GM23338 (cell line): ENCODE measurements around the gene TMBIM6. TPM values are rescaled to one million over a fixed set of nuclear protein-coding genes. Genes with fewer than 3 reads are reported as not detected.

Experiments used
- ATAC-seq: fragments of 200-7000 bp; cut with Tn5 transposase; 3 replicates; pipeline ENCODE4 v1.9.1; 2020
- DNase-seq: peaks from one replicate; pipeline ENCODE4 v3.0.0-alpha.2; 2015; ENCODE audit warnings: low spot score
- H2AFZ ChIP-seq: fragments of 200-600 bp; sonication (generic); 2 replicates; pipeline ENCODE4 v1.8.0; 2016; ENCODE audit warnings: antibody characterized with exemption, mild to moderate bottlenecking, moderate library complexity
- H3F3A ChIP-seq: fragments of 200-600 bp; sonication (generic); replicated peaks from 2 replicates; pipeline ENCODE4 v1.8.0; 2017; ENCODE audit warnings: antibody characterized with exemption, mixed run types, low read depth
- H3K27ac ChIP-seq: fragments of 200-600 bp; sonication (generic); 2 replicates; pipeline ENCODE4 v1.6.1; 2016; ENCODE audit warnings: low read depth
- H3K27me3 ChIP-seq: fragments of 200-600 bp; sonication (generic); 2 replicates; pipeline ENCODE4 v1.8.0; 2016; ENCODE audit warnings: mild to moderate bottlenecking, mixed run types, moderate library complexity; ENCODE audit not compliant: insufficient read depth
- H3K36me3 ChIP-seq: fragments of 200-600 bp; sonication (generic); 2 replicates; pipeline ENCODE4 v1.8.0; 2016; ENCODE audit warnings: mild to moderate bottlenecking; ENCODE audit not compliant: insufficient read depth
- H3K4me1 ChIP-seq: fragments of 200-600 bp; sonication (generic); 2 replicates; pipeline ENCODE4 v1.8.0; 2016; ENCODE audit warnings: mild to moderate bottlenecking, moderate library complexity; ENCODE audit not compliant: insufficient read depth
- H3K4me2 ChIP-seq: fragments of 200-600 bp; sonication (generic); 2 replicates; pipeline ENCODE4 v1.7.1; 2017; ENCODE audit warnings: mixed run types
- H3K4me3 ChIP-seq: fragments of 200-600 bp; sonication (generic); 2 replicates; pipeline ENCODE4 v1.6.1; 2016; ENCODE audit warnings: mixed run types
- H3K79me2 ChIP-seq: fragments of 200-600 bp; sonication (generic); replicated peaks from 2 replicates; pipeline ENCODE4 v1.8.0; 2017; ENCODE audit warnings: mild to moderate bottlenecking; ENCODE audit not compliant: insufficient read depth
- H3K9me2 ChIP-seq: fragments of 200-600 bp; sonication (generic); 2 replicates; pipeline ENCODE4 v1.8.0; 2017; ENCODE audit not compliant: insufficient read depth
- H4K20me1 ChIP-seq: fragments of 200-600 bp; sonication (generic); replicated peaks from 2 replicates; pipeline ENCODE4 v1.8.0; 2017; ENCODE audit warnings: mild to moderate bottlenecking; ENCODE audit not compliant: insufficient read depth
- H3K27ac Mint-ChIP-seq: 2 replicates; pipeline ENCODE4 v1.8.0; 2020; ENCODE audit warnings: inconsistent platforms, mild to moderate bottlenecking, moderate library complexity, mixed read lengths
- H3K27me3 Mint-ChIP-seq: 3 replicates; pipeline ENCODE4 v1.8.0; 2022; ENCODE audit warnings: low read depth, mild to moderate bottlenecking, moderate library complexity, mixed read lengths, inconsistent platforms; ENCODE audit not compliant: insufficient read depth, poor library complexity
- H3K36me3 Mint-ChIP-seq: 3 replicates; pipeline ENCODE4 v1.8.0; 2021; ENCODE audit warnings: low read depth, mild to moderate bottlenecking, inconsistent platforms, moderate library complexity, mixed read lengths
- H3K4me1 Mint-ChIP-seq: 3 replicates; pipeline ENCODE4 v1.8.0; 2020; ENCODE audit warnings: mild to moderate bottlenecking, inconsistent platforms, mixed read lengths
- H3K4me3 Mint-ChIP-seq: 3 replicates; pipeline ENCODE4 v1.8.0; 2021; ENCODE audit warnings: moderate library complexity, mild to moderate bottlenecking, inconsistent platforms, mixed read lengths
- H3K9me3 Mint-ChIP-seq: 3 replicates; pipeline ENCODE4 v1.8.0; 2020; ENCODE audit warnings: moderate library complexity, mild to moderate bottlenecking, inconsistent platforms, mixed read lengths
- CREB1 ChIP-seq: fragments of 250-450 bp; sonication (Bioruptor Pico); IDR thresholded peaks from 2 replicates; pipeline ENCODE4 v1.5.0; 2020; ENCODE audit warnings: low read depth, mild to moderate bottlenecking, moderate library complexity
- CTCF ChIP-seq, 2 experiments: fragments of 200-600 bp in 1 of 2; sonication (generic) in 1 of 2; conservative IDR thresholded peaks; 2 replicates each; pipeline versions ENCODE4 v1.5.1 to v1.6.1; 2016 to 2017; ENCODE audit warnings: antibody characterized with exemption in 2 of 2, low read depth in 2 of 2, mild to moderate bottlenecking in 2 of 2, moderate library complexity in 1 of 2
- EZH2 ChIP-seq: fragments of 200-600 bp; sonication (generic); IDR thresholded peaks from one replicate; pipeline ENCODE4 v1.8.0; 2017; ENCODE audit warnings: antibody characterized with exemption, mild to moderate bottlenecking, low read depth; ENCODE audit not compliant: unreplicated experiment
- EZH2phosphoT487 ChIP-seq: fragments of 200-600 bp; sonication (generic); IDR thresholded peaks from one replicate; pipeline ENCODE4 v1.8.1; 2018; ENCODE audit warnings: antibody characterized with exemption; ENCODE audit not compliant: unreplicated experiment
- JUNB ChIP-seq: IDR thresholded peaks from one replicate; pipeline ENCODE4 v1.6.1; 2016; ENCODE audit warnings: antibody characterized with exemption; ENCODE audit not compliant: unreplicated experiment
- NANOG ChIP-seq: IDR thresholded peaks from 2 replicates; pipeline ENCODE4 v1.6.1; 2016; ENCODE audit warnings: antibody characterized with exemption, borderline replicate concordance
- POLR2AphosphoS5 ChIP-seq: IDR thresholded peaks from 2 replicates; pipeline ENCODE4 v1.6.1; 2016; ENCODE audit warnings: antibody characterized with exemption, low read depth
- STAT1 ChIP-seq: IDR thresholded peaks from one replicate; pipeline ENCODE4 v1.6.1; 2016; ENCODE audit warnings: antibody characterized with exemption; ENCODE audit not compliant: unreplicated experiment
- ZNF114 ChIP-seq: fragments of 250-450 bp; sonication (Bioruptor Pico); IDR thresholded peaks from 2 replicates; pipeline ENCODE4 v1.5.0; 2020; ENCODE audit warnings: mild to moderate bottlenecking, moderate library complexity
- ZNF331 ChIP-seq: fragments of 250-450 bp; sonication (Bioruptor Pico); IDR thresholded peaks from 2 replicates; pipeline ENCODE4 v1.5.0; 2020; ENCODE audit warnings: low read depth, mild to moderate bottlenecking, moderate library complexity
- polyA plus RNA-seq: library from polyadenylated mRNA; unstranded; fragments of >200 nt; fragmentation: Nextera tagmentation; extraction: Ambion mirVana; gene quantifications from 2 replicates; pipeline ENCODE4 v1.2.1, GENCODE V29; 2016
- total RNA-seq: library from RNA; depleted of rRNA; stranded (reverse); fragments of >200 nt; shearing (Covaris generic); gene quantifications from 2 replicates; pipeline ENCODE4 v1.2.3, GENCODE V29; 2014
- TF ChIP-seq, protein P1 (sequence below): fragments of 250-450 bp; sonication (Bioruptor Pico); IDR thresholded peaks from 2 replicates; pipeline ENCODE4 v1.5.0; 2020; ENCODE audit warnings: mild to moderate bottlenecking, moderate library complexity
- TF ChIP-seq, protein P2 (sequence below): IDR thresholded peaks from one replicate; pipeline ENCODE4 v1.6.1; 2018; ENCODE audit warnings: antibody characterized with exemption; ENCODE audit not compliant: unreplicated experiment
- TF ChIP-seq, protein P3 (sequence below): IDR thresholded peaks from 2 replicates; pipeline ENCODE4 v1.6.1; 2016; ENCODE audit warnings: antibody characterized with exemption

Gene TMBIM6
- total and polyA plus RNA-seq, 2 experiments from 2014 or later, result 245 to 349 TPM

- H3K27me3 Mint-ChIP-seq, result peaks cover 24% of the 10 kb centered on the region
- H3K36me3 Mint-ChIP-seq, result peaks cover 4% of the 10 kb centered on the region
- Histone ChIP-seq H3K36me3 (no peaks in the 10 kb centered on the region), H3K9me2 (no peaks in the 10 kb centered on the region), H3K4me3 (no peak overlapping the region), H3K4me1 (peaks cover 48% of the 10 kb centered on the region), H3K27ac (no peak overlapping the region), H3K4me2 (peak overlapping the region; percentile 40; the same call in 1 of the 2 replicates), H3F3A (no peaks in the 10 kb centered on the region), H3K79me2 (peaks cover 71% of the 10 kb centered on the region), H4K20me1 (peaks cover 10% of the 10 kb centered on the region; the same call in 1 of the 2 replicates), H2AFZ (no peak overlapping the region), H3K27me3 (peaks cover 11% of the 10 kb centered on the region)
- H3K9me3 Mint-ChIP-seq, result no peaks in the 10 kb centered on the region; the same call in 2 of the 3 replicates
- peaks cover 51% of the 10 kb centered on the region for H3K4me1 Mint-ChIP-seq
- TF ChIP-seq STAT1, result no peak
- no peak for TF ChIP-seq CREB1 (CRISPR knock-in tag)
- no peak for TF ChIP-seq JUNB
- TF ChIP-seq EZH2phosphoT487, result no peak
- TF ChIP-seq, protein P1, sequence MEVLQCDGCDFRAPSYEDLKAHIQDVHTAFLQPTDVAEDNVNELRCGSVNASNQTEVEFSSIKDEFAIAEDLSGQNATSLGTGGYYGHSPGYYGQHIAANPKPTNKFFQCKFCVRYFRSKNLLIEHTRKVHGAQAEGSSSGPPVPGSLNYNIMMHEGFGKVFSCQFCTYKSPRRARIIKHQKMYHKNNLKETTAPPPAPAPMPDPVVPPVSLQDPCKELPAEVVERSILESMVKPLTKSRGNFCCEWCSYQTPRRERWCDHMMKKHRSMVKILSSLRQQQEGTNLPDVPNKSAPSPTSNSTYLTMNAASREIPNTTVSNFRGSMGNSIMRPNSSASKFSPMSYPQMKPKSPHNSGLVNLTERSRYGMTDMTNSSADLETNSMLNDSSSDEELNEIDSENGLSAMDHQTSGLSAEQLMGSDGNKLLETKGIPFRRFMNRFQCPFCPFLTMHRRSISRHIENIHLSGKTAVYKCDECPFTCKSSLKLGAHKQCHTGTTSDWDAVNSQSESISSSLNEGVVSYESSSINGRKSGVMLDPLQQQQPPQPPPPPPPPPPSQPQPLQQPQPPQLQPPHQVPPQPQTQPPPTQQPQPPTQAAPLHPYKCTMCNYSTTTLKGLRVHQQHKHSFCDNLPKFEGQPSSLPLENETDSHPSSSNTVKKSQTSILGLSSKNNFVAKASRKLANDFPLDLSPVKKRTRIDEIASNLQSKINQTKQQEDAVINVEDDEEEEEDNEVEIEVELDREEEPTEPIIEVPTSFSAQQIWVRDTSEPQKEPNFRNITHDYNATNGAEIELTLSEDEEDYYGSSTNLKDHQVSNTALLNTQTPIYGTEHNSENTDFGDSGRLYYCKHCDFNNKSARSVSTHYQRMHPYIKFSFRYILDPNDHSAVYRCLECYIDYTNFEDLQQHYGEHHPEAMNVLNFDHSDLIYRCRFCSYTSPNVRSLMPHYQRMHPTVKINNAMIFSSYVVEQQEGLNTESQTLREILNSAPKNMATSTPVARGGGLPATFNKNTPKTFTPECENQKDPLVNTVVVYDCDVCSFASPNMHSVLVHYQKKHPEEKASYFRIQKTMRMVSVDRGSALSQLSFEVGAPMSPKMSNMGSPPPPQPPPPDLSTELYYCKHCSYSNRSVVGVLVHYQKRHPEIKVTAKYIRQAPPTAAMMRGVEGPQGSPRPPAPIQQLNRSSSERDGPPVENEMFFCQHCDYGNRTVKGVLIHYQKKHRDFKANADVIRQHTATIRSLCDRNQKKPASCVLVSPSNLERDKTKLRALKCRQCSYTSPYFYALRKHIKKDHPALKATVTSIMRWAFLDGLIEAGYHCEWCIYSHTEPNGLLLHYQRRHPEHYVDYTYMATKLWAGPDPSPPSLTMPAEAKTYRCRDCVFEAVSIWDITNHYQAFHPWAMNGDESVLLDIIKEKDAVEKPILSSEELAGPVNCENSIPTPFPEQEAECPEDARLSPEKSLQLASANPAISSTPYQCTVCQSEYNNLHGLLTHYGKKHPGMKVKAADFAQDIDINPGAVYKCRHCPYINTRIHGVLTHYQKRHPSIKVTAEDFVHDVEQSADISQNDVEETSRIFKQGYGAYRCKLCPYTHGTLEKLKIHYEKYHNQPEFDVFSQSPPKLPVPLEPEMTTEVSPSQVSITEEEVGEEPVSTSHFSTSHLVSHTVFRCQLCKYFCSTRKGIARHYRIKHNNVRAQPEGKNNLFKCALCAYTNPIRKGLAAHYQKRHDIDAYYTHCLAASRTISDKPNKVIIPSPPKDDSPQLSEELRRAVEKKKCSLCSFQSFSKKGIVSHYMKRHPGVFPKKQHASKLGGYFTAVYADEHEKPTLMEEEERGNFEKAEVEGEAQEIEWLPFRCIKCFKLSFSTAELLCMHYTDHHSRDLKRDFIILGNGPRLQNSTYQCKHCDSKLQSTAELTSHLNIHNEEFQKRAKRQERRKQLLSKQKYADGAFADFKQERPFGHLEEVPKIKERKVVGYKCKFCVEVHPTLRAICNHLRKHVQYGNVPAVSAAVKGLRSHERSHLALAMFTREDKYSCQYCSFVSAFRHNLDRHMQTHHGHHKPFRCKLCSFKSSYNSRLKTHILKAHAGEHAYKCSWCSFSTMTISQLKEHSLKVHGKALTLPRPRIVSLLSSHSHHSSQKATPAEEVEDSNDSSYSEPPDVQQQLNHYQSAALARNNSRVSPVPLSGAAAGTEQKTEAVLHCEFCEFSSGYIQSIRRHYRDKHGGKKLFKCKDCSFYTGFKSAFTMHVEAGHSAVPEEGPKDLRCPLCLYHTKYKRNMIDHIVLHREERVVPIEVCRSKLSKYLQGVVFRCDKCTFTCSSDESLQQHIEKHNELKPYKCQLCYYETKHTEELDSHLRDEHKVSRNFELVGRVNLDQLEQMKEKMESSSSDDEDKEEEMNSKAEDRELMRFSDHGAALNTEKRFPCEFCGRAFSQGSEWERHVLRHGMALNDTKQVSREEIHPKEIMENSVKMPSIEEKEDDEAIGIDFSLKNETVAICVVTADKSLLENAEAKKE (CRISPR knock-in tag), result no peak
- no peak for TF ChIP-seq POLR2AphosphoS5
- TF ChIP-seq EZH2, result no peak
- TF ChIP-seq, protein P2, sequence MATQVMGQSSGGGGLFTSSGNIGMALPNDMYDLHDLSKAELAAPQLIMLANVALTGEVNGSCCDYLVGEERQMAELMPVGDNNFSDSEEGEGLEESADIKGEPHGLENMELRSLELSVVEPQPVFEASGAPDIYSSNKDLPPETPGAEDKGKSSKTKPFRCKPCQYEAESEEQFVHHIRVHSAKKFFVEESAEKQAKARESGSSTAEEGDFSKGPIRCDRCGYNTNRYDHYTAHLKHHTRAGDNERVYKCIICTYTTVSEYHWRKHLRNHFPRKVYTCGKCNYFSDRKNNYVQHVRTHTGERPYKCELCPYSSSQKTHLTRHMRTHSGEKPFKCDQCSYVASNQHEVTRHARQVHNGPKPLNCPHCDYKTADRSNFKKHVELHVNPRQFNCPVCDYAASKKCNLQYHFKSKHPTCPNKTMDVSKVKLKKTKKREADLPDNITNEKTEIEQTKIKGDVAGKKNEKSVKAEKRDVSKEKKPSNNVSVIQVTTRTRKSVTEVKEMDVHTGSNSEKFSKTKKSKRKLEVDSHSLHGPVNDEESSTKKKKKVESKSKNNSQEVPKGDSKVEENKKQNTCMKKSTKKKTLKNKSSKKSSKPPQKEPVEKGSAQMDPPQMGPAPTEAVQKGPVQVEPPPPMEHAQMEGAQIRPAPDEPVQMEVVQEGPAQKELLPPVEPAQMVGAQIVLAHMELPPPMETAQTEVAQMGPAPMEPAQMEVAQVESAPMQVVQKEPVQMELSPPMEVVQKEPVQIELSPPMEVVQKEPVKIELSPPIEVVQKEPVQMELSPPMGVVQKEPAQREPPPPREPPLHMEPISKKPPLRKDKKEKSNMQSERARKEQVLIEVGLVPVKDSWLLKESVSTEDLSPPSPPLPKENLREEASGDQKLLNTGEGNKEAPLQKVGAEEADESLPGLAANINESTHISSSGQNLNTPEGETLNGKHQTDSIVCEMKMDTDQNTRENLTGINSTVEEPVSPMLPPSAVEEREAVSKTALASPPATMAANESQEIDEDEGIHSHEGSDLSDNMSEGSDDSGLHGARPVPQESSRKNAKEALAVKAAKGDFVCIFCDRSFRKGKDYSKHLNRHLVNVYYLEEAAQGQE, result no peak
- no peak for TF ChIP-seq CTCF (conservative IDR thresholded peaks at IDR 0.05; ENCODE audit: low read depth in 2 of 2)
- TF ChIP-seq, protein P3, sequence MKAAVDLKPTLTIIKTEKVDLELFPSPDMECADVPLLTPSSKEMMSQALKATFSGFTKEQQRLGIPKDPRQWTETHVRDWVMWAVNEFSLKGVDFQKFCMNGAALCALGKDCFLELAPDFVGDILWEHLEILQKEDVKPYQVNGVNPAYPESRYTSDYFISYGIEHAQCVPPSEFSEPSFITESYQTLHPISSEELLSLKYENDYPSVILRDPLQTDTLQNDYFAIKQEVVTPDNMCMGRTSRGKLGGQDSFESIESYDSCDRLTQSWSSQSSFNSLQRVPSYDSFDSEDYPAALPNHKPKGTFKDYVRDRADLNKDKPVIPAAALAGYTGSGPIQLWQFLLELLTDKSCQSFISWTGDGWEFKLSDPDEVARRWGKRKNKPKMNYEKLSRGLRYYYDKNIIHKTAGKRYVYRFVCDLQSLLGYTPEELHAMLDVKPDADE, result no peak
- no peak for TF ChIP-seq ZNF331
- no peak for TF ChIP-seq ZNF114 (CRISPR knock-in tag)
- no peak for TF ChIP-seq NANOG
- no peak for ATAC-seq
- no peak overlapping the region for H3K27ac Mint-ChIP-seq
- DNase-seq, result no peak
- H3K4me3 Mint-ChIP-seq, result no peak overlapping the region
Measured at GRCh38 chr12:49703647-49704137, 37.7 kb upstream of the TMBIM6 start.
